ENCODE results near the gene PIEZO1.

The PIEZO1 gene

GRCh38 chr16:88764913-88765349 lies 20.1 kb downstream of the PIEZO1 start:
- no peak for DNase-seq

GRCh38 chr16:88764080-88764479 lies 20.9 kb downstream of the PIEZO1 start:
- no peak for DNase-seq

- no peak for DNase-seq
Measured at GRCh38 chr16:88763502-88764053, 21.4 kb downstream of the PIEZO1 start.

- no peak for DNase-seq
Measured at GRCh38 chr16:88762941-88763340, 22.1 kb downstream of the PIEZO1 start.

GRCh38 chr16:88762258-88762870 lies 22.7 kb downstream of the PIEZO1 start:
- no peak for DNase-seq

GRCh38 chr16:88761830-88762229 lies 23.2 kb downstream of the PIEZO1 start:
- DNase-seq: no peak

GRCh38 chr16:88761143-88761534 lies 23.9 kb downstream of the PIEZO1 start:
- DNase-seq: no peak

GRCh38 chr16:88760424-88761142 lies 24.4 kb downstream of the PIEZO1 start:
- peak; percentile 41 for DNase-seq

- DNase-seq: no peak
Measured at GRCh38 chr16:88759976-88760350, 25.1 kb downstream of the PIEZO1 start.

GRCh38 chr16:88759245-88759975 lies 25.6 kb downstream of the PIEZO1 start:
- DNase-seq: no peak

- no peak for DNase-seq
Measured at GRCh38 chr16:88758944-88759244, 26.1 kb downstream of the PIEZO1 start.

- no peak for DNase-seq
Measured at GRCh38 chr16:88758227-88758943, 26.6 kb downstream of the PIEZO1 start.

- DNase-seq: no peak
Measured at GRCh38 chr16:88755745-88756443, 29.1 kb downstream of the PIEZO1 start.

- no peak for DNase-seq
Measured at GRCh38 chr16:88754912-88755744, 29.9 kb downstream of the PIEZO1 start.

- DNase-seq: no peak
Measured at GRCh38 chr16:88754109-88754911, 30.7 kb downstream of the PIEZO1 start.

- no peak for DNase-seq
Measured at GRCh38 chr16:88753602-88754001, 31.4 kb downstream of the PIEZO1 start.

- no peak for DNase-seq
Measured at GRCh38 chr16:88753191-88753590, 31.8 kb downstream of the PIEZO1 start.

- no peak for DNase-seq
Measured at GRCh38 chr16:88752386-88753002, 32.5 kb downstream of the PIEZO1 start.

- peak; percentile 11 for DNase-seq
Measured at GRCh38 chr16:88750854-88751253, 34.2 kb downstream of the PIEZO1 start.

- DNase-seq: no peak
Measured at GRCh38 chr16:88749358-88749757, 35.7 kb downstream of the PIEZO1 start.
